Measurements from ENCODE around the gene EGFL7. TPM values are rescaled to one million over a fixed set of nuclear protein-coding genes. Genes with fewer than 3 reads are reported as not detected.

The EGFL7 gene
- total and polyA plus RNA-seq, 2 of the 13 experiments (the other 11 are each of a cell fraction or from before 2014, with no cell fraction given) = 0.20 to 5.1 TPM

GRCh38 chr9:136665111-136665703, 2.5 kb downstream of the EGFL7 start:
- no peak for DNase-seq (ENCODE audit: low spot score)
- FAIRE-seq = no peak
- Histone ChIP-seq H3K4me1 (ENCODE audit: insufficient read depth, low read length) (peaks cover 10% of the 10 kb centered on the region), H3K27ac (ENCODE audit: extremely low read length, insufficient read depth, low read length) (no peak overlapping the region), H3K9ac (ENCODE audit: insufficient read depth, low read depth, low read length) (peak overlapping the region; percentile 8; the same call in 1 of the 2 replicates), H3K4me3 (replicated peaks in 1 of 3; ENCODE audit: insufficient read depth in 1 of 3, low read depth in 2 of 3, low read length in 3 of 3) (peak overlapping the region in 2 of 3 experiments; percentile 16 to 62; a peak in 4 of 6 replicates), H3K36me3 (replicated peaks in 1 of 2; ENCODE audit: control insufficient read depth in 1 of 2, insufficient read depth in 2 of 2, low read length in 2 of 2) (no peaks in the 10 kb centered on the region), H2AFZ (ENCODE audit: low read length) (no peak overlapping the region), H3K27me3 (ENCODE audit: control insufficient read depth in 1 of 2, insufficient read depth in 2 of 2, low read length in 2 of 2) (peaks cover 25 to 86% of the 10 kb centered on the region in 2 experiments; a peak in 4 of 5 replicates), H4K20me1 (ENCODE audit: insufficient read depth, low read length) (0 out of 2 replicates have a peak, but pooled peaks cover 3% of the 10 kb centered on the region), H3K4me2 (ENCODE audit: low read depth, low read length) (peak overlapping the region; percentile 62), H3K9me3 (ENCODE audit: low read length) (no peaks in the 10 kb centered on the region), H3K79me2 (ENCODE audit: insufficient read depth, low read length) (no peaks in the 10 kb centered on the region)
- BruUV-seq (replicated peaks) = no TSS peak
- POLR2A ChIA-PET = no interaction called here
- intact Hi-C loops (cut with micrococcal nuclease; ENCODE audit: unreplicated experiment) = no loop called here
- in situ Hi-C loops (cut with HindIII; ENCODE audit: extremely low pct_ligation_motif_present, low pct_unique_long_range_greater_than_20kb) = no loop called here
- peak; percentile 48 for ATAC-seq
- CTCF ChIA-PET (ENCODE audit: low intra/inter-chr PET ratio, low total read pairs) = no interaction called here
- WGBS (ENCODE audit: low lambda C conversion rate) = no CpG with 5 or more reads among the region's 49 CpGs
- TF ChIP-seq ZNF556 (CRISPR knock-in tag; IDR thresholded peaks at IDR 0.05; ENCODE audit: borderline replicate concordance) (no peak), ZNF652 (CRISPR knock-in tag; IDR thresholded peaks at IDR 0.05; ENCODE audit: borderline replicate concordance, low read depth) (no peak), GPBP1L1 (CRISPR knock-in tag; IDR thresholded peaks at IDR 0.05) (no peak), ZNF784 (CRISPR knock-in tag; IDR thresholded peaks at IDR 0.05; ENCODE audit: borderline replicate concordance) (no peak), KLF9 (CRISPR knock-in tag; IDR thresholded peaks at IDR 0.05; ENCODE audit: low read depth) (no peak), ZNF816 (CRISPR knock-in tag; IDR thresholded peaks at IDR 0.05; ENCODE audit: borderline replicate concordance) (no peak), MTF1 (CRISPR knock-in tag; IDR thresholded peaks at IDR 0.05) (no peak), NR3C1 (CRISPR knock-in tag; IDR thresholded peaks at IDR 0.05) (no peak), ZFX (CRISPR knock-in tag; IDR thresholded peaks at IDR 0.05; ENCODE audit: low read depth) (peak; percentile 28), ETV5 (CRISPR knock-in tag; IDR thresholded peaks at IDR 0.05; ENCODE audit: borderline replicate concordance) (no peak), NAIF1 (CRISPR knock-in tag; IDR thresholded peaks at IDR 0.05; ENCODE audit: borderline replicate concordance) (no peak), ZNF264 (CRISPR knock-in tag; IDR thresholded peaks at IDR 0.05) (no peak), BCL6 (CRISPR knock-in tag; IDR thresholded peaks at IDR 0.05) (no peak), ZNF660 (CRISPR knock-in tag; IDR thresholded peaks at IDR 0.05; ENCODE audit: borderline replicate concordance, low read depth) (no peak), FOXK1 (CRISPR knock-in tag; IDR thresholded peaks at IDR 0.05; ENCODE audit: borderline replicate concordance, low read depth) (no peak)
- TF ChIP-seq, protein P1, sequence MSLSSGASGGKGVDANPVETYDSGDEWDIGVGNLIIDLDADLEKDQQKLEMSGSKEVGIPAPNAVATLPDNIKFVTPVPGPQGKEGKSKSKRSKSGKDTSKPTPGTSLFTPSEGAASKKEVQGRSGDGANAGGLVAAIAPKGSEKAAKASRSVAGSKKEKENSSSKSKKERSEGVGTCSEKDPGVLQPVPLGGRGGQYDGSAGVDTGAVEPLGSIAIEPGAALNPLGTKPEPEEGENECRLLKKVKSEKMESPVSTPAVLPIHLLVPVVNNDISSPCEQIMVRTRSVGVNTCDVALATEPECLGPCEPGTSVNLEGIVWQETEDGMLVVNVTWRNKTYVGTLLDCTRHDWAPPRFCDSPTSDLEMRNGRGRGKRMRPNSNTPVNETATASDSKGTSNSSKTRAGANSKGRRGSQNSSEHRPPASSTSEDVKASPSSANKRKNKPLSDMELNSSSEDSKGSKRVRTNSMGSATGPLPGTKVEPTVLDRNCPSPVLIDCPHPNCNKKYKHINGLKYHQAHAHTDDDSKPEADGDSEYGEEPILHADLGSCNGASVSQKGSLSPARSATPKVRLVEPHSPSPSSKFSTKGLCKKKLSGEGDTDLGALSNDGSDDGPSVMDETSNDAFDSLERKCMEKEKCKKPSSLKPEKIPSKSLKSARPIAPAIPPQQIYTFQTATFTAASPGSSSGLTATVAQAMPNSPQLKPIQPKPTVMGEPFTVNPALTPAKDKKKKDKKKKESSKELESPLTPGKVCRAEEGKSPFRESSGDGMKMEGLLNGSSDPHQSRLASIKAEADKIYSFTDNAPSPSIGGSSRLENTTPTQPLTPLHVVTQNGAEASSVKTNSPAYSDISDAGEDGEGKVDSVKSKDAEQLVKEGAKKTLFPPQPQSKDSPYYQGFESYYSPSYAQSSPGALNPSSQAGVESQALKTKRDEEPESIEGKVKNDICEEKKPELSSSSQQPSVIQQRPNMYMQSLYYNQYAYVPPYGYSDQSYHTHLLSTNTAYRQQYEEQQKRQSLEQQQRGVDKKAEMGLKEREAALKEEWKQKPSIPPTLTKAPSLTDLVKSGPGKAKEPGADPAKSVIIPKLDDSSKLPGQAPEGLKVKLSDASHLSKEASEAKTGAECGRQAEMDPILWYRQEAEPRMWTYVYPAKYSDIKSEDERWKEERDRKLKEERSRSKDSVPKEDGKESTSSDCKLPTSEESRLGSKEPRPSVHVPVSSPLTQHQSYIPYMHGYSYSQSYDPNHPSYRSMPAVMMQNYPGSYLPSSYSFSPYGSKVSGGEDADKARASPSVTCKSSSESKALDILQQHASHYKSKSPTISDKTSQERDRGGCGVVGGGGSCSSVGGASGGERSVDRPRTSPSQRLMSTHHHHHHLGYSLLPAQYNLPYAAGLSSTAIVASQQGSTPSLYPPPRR (CRISPR knock-in tag; IDR thresholded peaks at IDR 0.05; ENCODE audit: borderline replicate concordance) = no peak
- TF ChIP-seq, protein P2, sequence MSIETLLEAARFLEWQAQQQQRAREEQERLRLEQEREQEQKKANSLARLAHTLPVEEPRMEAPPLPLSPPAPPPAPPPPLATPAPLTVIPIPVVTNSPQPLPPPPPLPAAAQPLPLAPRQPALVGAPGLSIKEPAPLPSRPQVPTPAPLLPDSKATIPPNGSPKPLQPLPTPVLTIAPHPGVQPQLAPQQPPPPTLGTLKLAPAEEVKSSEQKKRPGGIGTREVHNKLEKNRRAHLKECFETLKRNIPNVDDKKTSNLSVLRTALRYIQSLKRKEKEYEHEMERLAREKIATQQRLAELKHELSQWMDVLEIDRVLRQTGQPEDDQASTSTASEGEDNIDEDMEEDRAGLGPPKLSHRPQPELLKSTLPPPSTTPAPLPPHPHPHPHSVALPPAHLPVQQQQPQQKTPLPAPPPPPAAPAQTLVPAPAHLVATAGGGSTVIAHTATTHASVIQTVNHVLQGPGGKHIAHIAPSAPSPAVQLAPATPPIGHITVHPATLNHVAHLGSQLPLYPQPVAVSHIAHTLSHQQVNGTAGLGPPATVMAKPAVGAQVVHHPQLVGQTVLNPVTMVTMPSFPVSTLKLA (IDR thresholded peaks at IDR 0.05) = no peak

Measured in HepG2 (cell line).